Stomach smooth muscle (tissue), 2 donors: ENCODE data around the gene CBX6.
"Not testable (repeated sequence)": the region's sequence is repeated elsewhere in the genome, so short reads cannot be mapped to it uniquely, and the experiment has no call there.

Experiments
- H3K27ac ChIP-seq: one replicate; pipeline ENCODE4 v1.7.0; 2013; ENCODE audit warnings: mild to moderate bottlenecking, low read length, inconsistent platforms
- H3K27me3 ChIP-seq, 2 donors: one replicate each; pipeline ENCODE4 v1.7.0; 2013; ENCODE audit warnings: low read length in 2 of 2; ENCODE audit not compliant: insufficient read depth in 2 of 2, control insufficient read depth in 1 of 2
- H3K36me3 ChIP-seq, 2 donors: one replicate each; pipeline ENCODE4 v1.7.0; 2013; ENCODE audit warnings: low read length in 2 of 2; ENCODE audit not compliant: control insufficient read depth in 2 of 2, insufficient read depth in 2 of 2
- H3K4me1 ChIP-seq: one replicate; pipeline ENCODE4 v1.7.0; 2013; ENCODE audit warnings: low read length; ENCODE audit not compliant: control insufficient read depth, insufficient read depth
- H3K4me3 ChIP-seq, 2 donors: one replicate each; pipeline ENCODE4 v1.7.0; 2013; ENCODE audit warnings: low read length in 2 of 2
- H3K9ac ChIP-seq, 2 donors: one replicate each; pipeline ENCODE4 v1.7.0; 2013; ENCODE audit warnings: low read length in 2 of 2, mild to moderate bottlenecking in 1 of 2
- H3K9me3 ChIP-seq, 2 donors: one replicate each; pipeline ENCODE4 v1.7.0; 2013; ENCODE audit warnings: low read length in 2 of 2; ENCODE audit not compliant: control insufficient read depth in 2 of 2
- donor health status: healthy.
- donor health status: Pancreatic carcinoma.

The CBX6 gene

DNA sequence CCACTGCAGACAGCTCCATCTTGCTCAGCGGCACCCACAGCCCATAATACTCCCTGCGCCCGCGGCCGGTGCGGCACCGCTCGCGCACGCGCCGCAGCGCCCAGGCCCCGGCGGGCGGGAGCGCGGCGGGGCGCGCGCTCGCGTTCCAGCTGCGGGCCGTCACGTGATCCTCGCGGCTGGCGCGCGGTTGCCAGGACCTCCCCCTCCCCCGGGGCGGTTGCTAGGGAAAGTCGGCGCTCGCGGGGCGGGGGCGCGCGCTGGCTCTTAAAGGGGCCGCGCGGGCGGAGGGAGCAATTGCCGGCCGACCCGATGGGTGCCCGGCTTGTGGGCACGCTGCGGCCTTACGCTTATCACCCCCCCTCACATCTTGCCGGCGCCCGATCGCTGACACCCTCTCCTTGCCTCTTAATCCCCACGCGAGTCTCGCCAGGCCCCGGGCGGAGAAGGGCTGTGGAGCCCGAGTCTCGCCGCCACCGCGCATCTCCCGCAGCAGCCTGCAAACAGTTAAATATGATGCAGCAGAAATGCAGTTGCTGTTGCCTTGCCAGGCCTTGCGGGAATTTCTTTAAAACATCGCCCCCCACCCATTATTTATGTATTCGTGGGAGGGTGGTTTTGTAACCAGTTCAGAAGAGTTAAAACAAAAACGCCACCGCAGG, at the start of gene CBX6:
Gene CBX6 (minus strand): TSS at position 45 of the 659 bp plus-strand sequence. CDS start 26 bp downstream, at position 19.
- Histone ChIP-seq H3K27ac (peak within 1 kb of the TSS; percentile 99), H3K27me3 (no peaks in the 10 kb centered on the region), H3K4me3 (peak within 1 kb of the TSS; percentile 88 to 91), H3K9me3 (no peaks in the 10 kb centered on the region), H3K36me3 (peaks cover 12 to 22% of the 10 kb centered on the region in 2 donors), H3K4me1 (peaks cover 53% of the 10 kb centered on the region), H3K9ac (peak within 1 kb of the TSS; percentile 87 to 95)

- no peaks in the 10 kb centered on the region for H3K9me3 ChIP-seq
- H3K4me3 ChIP-seq: no peak overlapping the region
- H3K9ac ChIP-seq: no peak overlapping the region
- no peak overlapping the region for H3K27ac ChIP-seq
- H3K4me1 ChIP-seq: peaks cover 13% of the 10 kb centered on the region
- no peaks in the 10 kb centered on the region for H3K36me3 ChIP-seq
- H3K27me3 ChIP-seq: no peaks in the 10 kb centered on the region
Measured at GRCh38 chr22:38921806-38922205, 49.8 kb upstream of the CBX6 start.

- H3K27me3 ChIP-seq: no peaks in the 10 kb centered on the region
- H3K9ac ChIP-seq: no peak overlapping the region
- no peaks in the 10 kb centered on the region for H3K9me3 ChIP-seq
- peaks cover 13% of the 10 kb centered on the region for H3K4me1 ChIP-seq
- no peak overlapping the region for H3K4me3 ChIP-seq
- H3K36me3 ChIP-seq: no peaks in the 10 kb centered on the region
- no peak overlapping the region for H3K27ac ChIP-seq
Measured at GRCh38 chr22:38921120-38921519, 49.1 kb upstream of the CBX6 start.

GRCh38 chr22:38919631-38920190, 47.7 kb upstream of the CBX6 start:
- Histone ChIP-seq H3K27ac (no peak overlapping the region), H3K4me3 (no peak overlapping the region), H3K4me1 (peaks cover 9% of the 10 kb centered on the region), H3K9me3 (no peaks in the 10 kb centered on the region), H3K9ac (no peak overlapping the region), H3K36me3 (no peaks in the 10 kb centered on the region), H3K27me3 (no peaks in the 10 kb centered on the region)

DNA sequence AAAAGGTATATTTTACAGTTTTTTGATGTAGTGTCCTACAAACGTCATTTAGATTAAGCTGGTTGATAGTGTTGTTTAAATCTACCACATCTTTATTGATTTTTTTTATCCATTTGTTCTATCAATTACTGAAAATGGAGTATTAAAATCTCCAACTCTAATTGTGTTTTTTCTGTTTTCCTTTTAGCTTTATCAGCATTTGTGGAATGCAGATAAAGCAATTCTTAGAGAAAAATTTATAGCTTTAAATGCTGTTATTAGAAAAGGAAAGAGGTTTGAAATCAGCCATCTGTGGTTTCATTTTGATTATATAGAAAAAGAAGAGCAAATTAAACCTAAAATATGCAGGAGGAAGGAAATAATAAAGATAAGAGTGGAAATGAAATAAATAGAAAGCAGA, 39.4 kb upstream of the CBX6 start:
- Histone ChIP-seq H3K4me3 (no peak overlapping the region), H3K4me1 (no peaks in the 10 kb centered on the region), H3K27ac (no peak overlapping the region), H3K9ac (no peak overlapping the region), H3K27me3 (no peaks in the 10 kb centered on the region), H3K36me3 (no peaks in the 10 kb centered on the region), H3K9me3 (no peaks in the 10 kb centered on the region)

DNA sequence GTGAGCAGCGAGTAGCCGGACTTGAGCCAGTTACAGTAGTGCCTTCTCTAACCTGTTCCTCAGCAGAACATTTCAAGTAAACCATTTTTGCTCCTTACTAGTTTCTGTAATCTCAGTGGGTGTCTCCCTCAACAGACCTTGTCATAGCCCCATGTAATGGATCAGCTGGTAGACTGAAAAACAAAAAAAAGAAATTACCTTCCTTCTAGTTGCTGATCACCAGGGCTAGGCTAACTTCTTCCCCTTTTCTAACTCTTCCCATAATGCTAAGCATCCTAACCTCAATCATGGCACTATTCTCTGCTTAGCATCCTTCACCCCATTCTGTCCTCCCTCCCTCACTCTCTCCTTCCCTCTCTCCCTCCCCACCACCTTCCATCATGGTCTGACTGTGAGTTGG, 35.8 kb upstream of the CBX6 start:
- no peaks in the 10 kb centered on the region for H3K27me3 ChIP-seq
- no peak overlapping the region for H3K9ac ChIP-seq
- H3K4me3 ChIP-seq: no peak overlapping the region
- no peaks in the 10 kb centered on the region for H3K4me1 ChIP-seq
- no peaks in the 10 kb centered on the region for H3K9me3 ChIP-seq
- no peaks in the 10 kb centered on the region for H3K36me3 ChIP-seq
- H3K27ac ChIP-seq: no peak overlapping the region

GRCh38 chr22:38906052-38906451, 34.0 kb upstream of the CBX6 start:
- Histone ChIP-seq H3K27ac (no peak overlapping the region), H3K4me1 (no peaks in the 10 kb centered on the region), H3K9ac (no peak overlapping the region), H3K27me3 (no peaks in the 10 kb centered on the region), H3K36me3 (no peaks in the 10 kb centered on the region), H3K4me3 (no peak overlapping the region), H3K9me3 (no peaks in the 10 kb centered on the region)

DNA sequence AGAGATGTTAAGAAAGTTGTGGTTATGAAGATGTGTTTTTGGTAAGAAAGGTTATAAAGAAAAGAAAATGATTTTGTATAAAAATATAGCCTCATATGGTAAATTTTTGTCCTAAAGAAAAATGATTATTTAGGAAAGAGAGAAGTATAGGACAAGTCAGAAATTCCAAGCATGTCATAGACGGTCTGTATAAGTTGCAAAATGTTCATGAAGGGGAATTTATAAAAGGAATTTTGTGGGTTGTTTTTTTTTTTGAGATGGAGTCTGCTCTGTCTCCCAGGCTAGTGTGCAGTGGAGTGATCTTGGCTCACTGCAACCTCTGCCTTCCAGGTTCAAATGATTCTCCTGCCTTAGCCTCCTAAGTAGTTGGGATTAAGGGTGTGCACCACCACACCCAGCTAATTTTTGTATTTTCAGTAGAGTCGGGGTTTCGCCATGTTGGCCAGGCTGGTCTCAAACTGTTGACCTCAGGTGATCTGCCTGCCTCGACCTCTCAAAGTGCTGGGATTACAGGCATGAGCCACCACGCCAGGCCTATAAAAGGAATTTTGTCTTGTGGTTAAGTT, 32.1 kb upstream of the CBX6 start:
- not testable (repeated sequence) for H3K36me3 ChIP-seq, H3K4me3 ChIP-seq, H3K9ac ChIP-seq, H3K9me3 ChIP-seq, H3K27ac ChIP-seq, H3K4me1 ChIP-seq, H3K27me3 ChIP-seq

GRCh38 chr22:38901111-38901641, 29.2 kb upstream of the CBX6 start:
- Histone ChIP-seq H3K9me3 (no peaks in the 10 kb centered on the region), H3K36me3 (no peaks in the 10 kb centered on the region), H3K4me1 (no peaks in the 10 kb centered on the region), H3K27ac (peak overlapping the region; percentile 6), H3K9ac (no peak overlapping the region), H3K27me3 (no peaks in the 10 kb centered on the region), H3K4me3 (no peak overlapping the region)

DNA sequence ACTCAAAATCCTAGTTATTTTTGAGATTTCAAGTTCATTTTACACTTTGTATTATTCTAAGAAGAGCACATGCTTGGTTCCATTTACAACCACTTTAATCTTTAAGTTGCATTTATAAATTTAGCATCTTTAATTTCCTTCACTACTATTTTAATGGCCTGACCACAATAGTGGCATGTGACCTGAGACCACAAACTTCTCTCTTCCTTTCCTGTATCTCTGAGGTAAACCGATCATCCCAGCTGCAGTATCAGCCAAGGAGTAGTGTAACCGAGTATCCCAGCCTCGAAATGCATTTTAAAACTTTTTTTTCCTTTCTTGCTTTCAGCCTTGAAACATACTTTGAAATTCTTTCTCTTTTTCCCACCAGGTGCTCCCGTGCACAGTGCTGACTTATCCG, 28.7 kb upstream of the CBX6 start:
- H3K27ac ChIP-seq: peak overlapping the region; percentile 6
- no peaks in the 10 kb centered on the region for H3K27me3 ChIP-seq
- H3K36me3 ChIP-seq: no peaks in the 10 kb centered on the region
- no peaks in the 10 kb centered on the region for H3K9me3 ChIP-seq
- no peaks in the 10 kb centered on the region for H3K4me1 ChIP-seq
- no peak overlapping the region for H3K4me3 ChIP-seq
- H3K9ac ChIP-seq: no peak overlapping the region

- no peak overlapping the region for H3K4me3 ChIP-seq
- no peaks in the 10 kb centered on the region for H3K36me3 ChIP-seq
- no peaks in the 10 kb centered on the region for H3K27me3 ChIP-seq
- no peak overlapping the region for H3K9ac ChIP-seq
- H3K27ac ChIP-seq: no peak overlapping the region
- no peaks in the 10 kb centered on the region for H3K4me1 ChIP-seq
- no peaks in the 10 kb centered on the region for H3K9me3 ChIP-seq
Measured at GRCh38 chr22:38891256-38891655, 19.2 kb upstream of the CBX6 start.
